ENCODE measurements around the gene GRAMD1B.

GRAMD1B gene

DNA sequence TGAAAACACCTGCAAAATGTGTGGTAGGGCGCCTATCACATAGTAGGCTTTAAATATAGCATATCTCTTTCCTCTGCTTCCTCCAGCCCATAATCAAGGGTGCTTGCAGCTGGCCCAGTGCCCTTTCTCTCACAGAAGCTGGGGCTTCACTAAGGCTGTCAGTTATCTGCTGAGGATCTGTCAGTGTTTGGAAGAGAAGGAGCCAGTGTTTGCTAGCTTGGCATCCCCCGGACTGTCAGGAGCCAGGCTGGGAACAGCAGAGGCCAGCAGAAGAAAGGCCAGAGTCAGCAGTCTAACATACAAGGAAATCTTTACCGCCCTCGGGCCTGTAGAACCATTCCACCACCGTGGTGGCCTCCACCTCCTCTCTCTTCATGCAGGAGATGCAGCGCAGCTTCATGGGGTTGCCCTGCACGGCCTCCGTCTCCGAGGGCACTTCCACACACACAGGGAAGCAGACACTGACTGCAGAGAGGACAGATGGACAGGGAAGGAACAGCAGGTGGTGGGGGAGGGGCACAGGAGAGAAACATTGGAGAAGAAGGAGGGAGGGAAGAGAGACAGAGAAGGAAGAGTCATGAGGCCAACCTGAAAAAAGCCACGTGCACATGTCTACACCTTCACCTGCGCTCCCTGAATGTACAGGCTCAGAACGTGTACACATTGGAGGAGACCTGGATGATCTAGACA lies 215.4 kb downstream of the GRAMD1B start:
- no peaks in the 10 kb centered on the region for H3K9me3 ChIP-seq
- no peaks in the 10 kb centered on the region for H3K27me3 ChIP-seq
- no peak for DNase-seq
- TF ChIP-seq, protein P1, sequence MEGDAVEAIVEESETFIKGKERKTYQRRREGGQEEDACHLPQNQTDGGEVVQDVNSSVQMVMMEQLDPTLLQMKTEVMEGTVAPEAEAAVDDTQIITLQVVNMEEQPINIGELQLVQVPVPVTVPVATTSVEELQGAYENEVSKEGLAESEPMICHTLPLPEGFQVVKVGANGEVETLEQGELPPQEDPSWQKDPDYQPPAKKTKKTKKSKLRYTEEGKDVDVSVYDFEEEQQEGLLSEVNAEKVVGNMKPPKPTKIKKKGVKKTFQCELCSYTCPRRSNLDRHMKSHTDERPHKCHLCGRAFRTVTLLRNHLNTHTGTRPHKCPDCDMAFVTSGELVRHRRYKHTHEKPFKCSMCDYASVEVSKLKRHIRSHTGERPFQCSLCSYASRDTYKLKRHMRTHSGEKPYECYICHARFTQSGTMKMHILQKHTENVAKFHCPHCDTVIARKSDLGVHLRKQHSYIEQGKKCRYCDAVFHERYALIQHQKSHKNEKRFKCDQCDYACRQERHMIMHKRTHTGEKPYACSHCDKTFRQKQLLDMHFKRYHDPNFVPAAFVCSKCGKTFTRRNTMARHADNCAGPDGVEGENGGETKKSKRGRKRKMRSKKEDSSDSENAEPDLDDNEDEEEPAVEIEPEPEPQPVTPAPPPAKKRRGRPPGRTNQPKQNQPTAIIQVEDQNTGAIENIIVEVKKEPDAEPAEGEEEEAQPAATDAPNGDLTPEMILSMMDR (IDR thresholded peaks at IDR 0.05; ENCODE audit: low read depth, low read length) = no peak
- H3K4me3 ChIP-seq (ENCODE audit: low read depth, low read length) = no peak overlapping the region
- H3K4me1 ChIP-seq = peaks cover 4% of the 10 kb centered on the region
- peaks cover 11% of the 10 kb centered on the region for H3K36me3 ChIP-seq

DNA sequence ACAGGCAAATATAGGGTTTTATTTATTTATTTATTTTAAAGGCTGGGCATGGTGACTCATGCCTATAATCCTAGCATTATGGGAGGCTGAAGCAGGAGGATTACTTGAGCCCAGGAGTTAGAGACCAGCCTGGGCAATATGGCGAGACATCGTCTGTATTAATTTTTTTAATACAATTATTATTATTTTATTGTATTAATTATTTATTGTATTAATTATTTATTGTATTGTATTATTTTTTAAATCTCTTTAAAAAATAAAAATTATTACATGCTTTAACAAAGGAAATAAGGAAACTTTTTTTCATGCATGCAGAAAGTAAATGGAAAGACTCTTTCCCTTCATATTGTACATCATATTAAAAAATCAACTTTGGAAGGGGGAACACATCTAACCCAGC lies 220.8 kb downstream of the GRAMD1B start:
- H3K9me3 ChIP-seq = no peaks in the 10 kb centered on the region
- H3K4me3 ChIP-seq (ENCODE audit: low read depth, low read length) = no peak overlapping the region
- H3K27me3 ChIP-seq = no peaks in the 10 kb centered on the region
- DNase-seq = no peak
- H3K4me1 ChIP-seq = peaks cover 13% of the 10 kb centered on the region
- peaks cover 6% of the 10 kb centered on the region; the same call in 1 of the 2 replicates for H3K36me3 ChIP-seq
- TF ChIP-seq, protein P1 (IDR thresholded peaks at IDR 0.05; ENCODE audit: low read depth, low read length) = no peak

GRCh38 chr11:123652599-123652998 lies 222.5 kb downstream of the GRAMD1B start:
- Histone ChIP-seq H3K4me1 (peaks cover 13% of the 10 kb centered on the region), H3K36me3 (peaks cover 6% of the 10 kb centered on the region; the same call in 1 of the 2 replicates), H3K9me3 (no peaks in the 10 kb centered on the region), H3K4me3 (ENCODE audit: low read depth, low read length) (peak overlapping the region; percentile 61), H3K27me3 (no peaks in the 10 kb centered on the region)
- DNase-seq = no peak
- TF ChIP-seq, protein P1 (IDR thresholded peaks at IDR 0.05; ENCODE audit: low read depth, low read length) = no peak

DNA sequence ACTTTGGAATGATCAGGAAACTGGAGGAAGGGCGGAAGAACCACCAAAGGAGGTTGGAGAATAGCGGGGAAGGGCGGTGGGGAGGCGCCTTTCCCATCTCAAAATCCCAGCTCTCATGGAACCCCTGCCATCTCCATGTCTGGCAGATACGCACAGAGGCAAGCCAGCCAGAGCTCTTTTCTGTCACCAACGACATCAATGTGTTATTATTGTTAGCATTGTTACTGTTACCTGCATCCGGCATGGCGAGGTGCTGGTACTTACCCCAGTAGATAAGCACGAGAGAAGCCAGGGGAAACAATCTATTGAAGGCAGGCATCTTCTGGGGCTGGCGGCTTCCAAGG lies 223.4 kb downstream of the GRAMD1B start:
- H3K9me3 ChIP-seq = no peaks in the 10 kb centered on the region
- peaks cover 13% of the 10 kb centered on the region for H3K4me1 ChIP-seq
- no peak for DNase-seq
- TF ChIP-seq, protein P1 (IDR thresholded peaks at IDR 0.05; ENCODE audit: low read depth, low read length) = no peak
- H3K27me3 ChIP-seq = no peaks in the 10 kb centered on the region
- H3K4me3 ChIP-seq (ENCODE audit: low read depth, low read length) = peak overlapping the region; percentile 61
- H3K36me3 ChIP-seq = no peaks in the 10 kb centered on the region; the same call in 1 of the 2 replicates

DNA sequence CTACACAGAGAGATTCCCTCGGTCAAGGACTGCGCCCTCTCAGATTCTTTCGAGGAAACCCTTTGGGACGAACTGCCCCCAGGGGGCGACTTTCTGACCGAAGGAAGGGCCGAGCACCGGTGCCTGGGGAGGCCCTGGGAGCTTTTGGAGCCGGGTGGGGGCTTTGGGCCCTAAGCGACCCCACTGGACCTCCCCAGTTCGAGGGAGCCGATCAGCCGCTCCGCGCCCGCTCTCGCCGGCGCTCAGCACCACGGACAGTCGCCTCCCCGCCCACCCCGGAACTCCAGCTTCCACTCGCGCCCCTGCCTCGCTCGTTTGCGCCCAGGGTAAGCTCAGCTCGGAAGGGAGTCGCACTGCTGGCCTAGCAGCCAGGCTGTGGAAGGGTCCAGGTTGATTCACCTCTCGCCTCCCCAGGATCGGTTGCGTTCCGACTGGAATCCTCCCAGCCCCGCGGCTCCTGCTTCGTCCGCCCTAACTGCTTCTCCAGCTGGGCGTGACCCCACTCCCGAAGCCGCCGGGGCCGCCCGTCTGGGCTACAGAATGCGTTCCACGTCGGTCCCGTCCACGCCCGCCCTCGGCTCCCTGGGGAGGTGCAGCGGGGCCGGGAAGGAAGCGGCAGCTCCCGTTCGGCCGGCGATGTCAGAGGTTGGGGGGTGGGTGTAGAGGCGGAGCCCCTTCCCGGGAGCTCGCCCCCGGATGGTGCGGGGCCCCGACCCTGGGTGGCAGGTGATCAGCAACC lies 223.9 kb downstream of the GRAMD1B start:
- TF ChIP-seq, protein P1 (IDR thresholded peaks at IDR 0.05; ENCODE audit: low read depth, low read length) = peak; percentile 74
- peak; percentile 84 for DNase-seq
- Histone ChIP-seq H3K9me3 (no peaks in the 10 kb centered on the region), H3K4me3 (ENCODE audit: low read depth, low read length) (peak overlapping the region; percentile 61), H3K27me3 (no peaks in the 10 kb centered on the region), H3K4me1 (peaks cover 13% of the 10 kb centered on the region), H3K36me3 (no peaks in the 10 kb centered on the region; the same call in 1 of the 2 replicates)

GRCh38 chr11:123654566-123655081 lies 224.6 kb downstream of the GRAMD1B start, which contains the start of gene SCN3B:
Gene SCN3B, minus strand, starts transcription at chr11:123654624. Its CDS starts 823 bp downstream, at chr11:123653801.
- Histone ChIP-seq H3K36me3 (no peaks in the 10 kb centered on the region), H3K4me1 (peaks cover 13% of the 10 kb centered on the region), H3K4me3 (ENCODE audit: low read depth, low read length) (peak within 1 kb of the TSS; percentile 61), H3K27me3 (no peaks in the 10 kb centered on the region), H3K9me3 (no peaks in the 10 kb centered on the region)
- DNase-seq = peak; percentile 96
- TF ChIP-seq, protein P1 (IDR thresholded peaks at IDR 0.05; ENCODE audit: low read depth, low read length) = no peak
